Raji (cell line): ENCODE results near the gene MICU2.

ENCODE experiments used
- POLR2A ChIP-seq: IDR thresholded peaks from 2 replicates; pipeline ENCODE4 v1.6.1; 2011; ENCODE audit warnings: low read depth, low read length, control low read depth; ENCODE audit not compliant: insufficient read depth

MICU2 gene

GRCh38 chr13:21603531-21604448 is at the start of gene MICU2:
MICU2 (minus strand) TSS chr13:21604170; CDS start chr13:21604148, 22 bp downstream.
- peak; percentile 96 for TF ChIP-seq POLR2A

GRCh38 chr13:21641629-21642028 is 37.7 kb upstream of the MICU2 start:
- TF ChIP-seq POLR2A = no peak

GRCh38 chr13:21639561-21639960 is 35.6 kb upstream of the MICU2 start:
- no peak for TF ChIP-seq POLR2A

GRCh38 chr13:21638319-21639282 is 34.6 kb upstream of the MICU2 start:
- TF ChIP-seq POLR2A = no peak

- no peak for TF ChIP-seq POLR2A
Observed at GRCh38 chr13:21637296-21637695, 33.3 kb upstream of the MICU2 start.

GRCh38 chr13:21636656-21637055 is 32.7 kb upstream of the MICU2 start:
- no peak for TF ChIP-seq POLR2A

GRCh38 chr13:21632196-21632595 is 28.2 kb upstream of the MICU2 start:
- TF ChIP-seq POLR2A = no peak

GRCh38 chr13:21625366-21625765 is 21.4 kb upstream of the MICU2 start:
- TF ChIP-seq POLR2A = no peak

- TF ChIP-seq POLR2A = no peak
Observed at GRCh38 chr13:21620861-21621260, 16.9 kb upstream of the MICU2 start.

- no peak for TF ChIP-seq POLR2A
Observed at GRCh38 chr13:21619633-21620220, 15.8 kb upstream of the MICU2 start.

GRCh38 chr13:21616880-21617279 is 12.9 kb upstream of the MICU2 start:
- TF ChIP-seq POLR2A = no peak

- TF ChIP-seq POLR2A = no peak
Observed at GRCh38 chr13:21616205-21616866, 12.4 kb upstream of the MICU2 start.

- TF ChIP-seq POLR2A = no peak
Observed at GRCh38 chr13:21615427-21615826, 11.5 kb upstream of the MICU2 start.

GRCh38 chr13:21613791-21614190 is 9.8 kb upstream of the MICU2 start:
- TF ChIP-seq POLR2A = no peak

- TF ChIP-seq POLR2A = no peak
Observed at GRCh38 chr13:21611385-21611784, 7.4 kb upstream of the MICU2 start.

- no peak for TF ChIP-seq POLR2A
Observed at GRCh38 chr13:21610687-21611086, 6.7 kb upstream of the MICU2 start.
